Measurements from ENCODE around the gene PGBD5.

PGBD5 gene

GRCh38 chr1:230285351-230285750 is 140.8 kb downstream of the PGBD5 start:
- H3K4me2 ChIP-seq (ENCODE audit: insufficient read depth, low read length, poor library complexity, severe bottlenecking) = no peak overlapping the region
- no CpG with 5 or more reads among the region's 7 CpGs for WGBS, 2 donors (ENCODE audit: extremely low coverage in 2 of 2, insufficient read length in 2 of 2, insufficient replicate concordance in 1 of 2)
- no peak overlapping the region for H4K91ac ChIP-seq (ENCODE audit: low read depth, low read length, poor library complexity)
- H3K4me3 ChIP-seq (ENCODE audit: low read length in 2 of 2) = no peak overlapping the region
- peaks cover 0 to 9% of the 10 kb centered on the region in 2 donors for H3K36me3 ChIP-seq (replicated peaks in 1 of 2; ENCODE audit: control insufficient read depth in 2 of 2, insufficient read depth in 2 of 2, low read length in 2 of 2)
- no peak overlapping the region for H3K4ac ChIP-seq (ENCODE audit: low read length)
- H3K9ac ChIP-seq (ENCODE audit: low read depth, low read length, poor library complexity) = no peak overlapping the region
- no peaks in the 10 kb centered on the region for H3K79me1 ChIP-seq (ENCODE audit: low read depth, low read length)
- no peak overlapping the region for H2AK5ac ChIP-seq (ENCODE audit: low read depth, low read length)
- H3K4me1 ChIP-seq (ENCODE audit: control insufficient read depth in 2 of 2, insufficient read depth in 1 of 2, low read depth in 1 of 2, low read length in 2 of 2) = peaks cover 0 to 5% of the 10 kb centered on the region in 2 donors
- H3K23ac ChIP-seq (ENCODE audit: low read depth, low read length, poor library complexity) = peak overlapping the region; percentile 81
- peak overlapping the region; percentile 31 for H3K18ac ChIP-seq (ENCODE audit: low read length)
- H2AFZ ChIP-seq (ENCODE audit: low read length) = no peak overlapping the region
- H2BK12ac ChIP-seq (ENCODE audit: low read length) = no peak overlapping the region
- no peak overlapping the region for H3K14ac ChIP-seq (ENCODE audit: low read length)
- no peak overlapping the region for H3K27ac ChIP-seq (replicated peaks; ENCODE audit: low read length)
- H3K9me3 ChIP-seq (replicated peaks in 1 of 2; ENCODE audit: control insufficient read depth in 2 of 2, insufficient read depth in 1 of 2, low read depth in 1 of 2, low read length in 2 of 2) = peaks cover 0 to 2% of the 10 kb centered on the region in 2 donors
- no peak for DNase-seq (ENCODE audit: low spot score)
- no peak overlapping the region for H2BK120ac ChIP-seq (ENCODE audit: low read depth, low read length)
- no peak overlapping the region for H2BK15ac ChIP-seq (ENCODE audit: low read length)
- H4K8ac ChIP-seq (ENCODE audit: low read depth, low read length) = no peak overlapping the region
- H2BK5ac ChIP-seq (ENCODE audit: low read length) = no peak overlapping the region
- no peaks in the 10 kb centered on the region for H3K27me3 ChIP-seq (ENCODE audit: control insufficient read depth in 3 of 3, insufficient read depth in 3 of 3, low read depth in 1 of 3, low read length in 3 of 3)

- Histone ChIP-seq H3K27me3 (ENCODE audit: control insufficient read depth in 3 of 3, insufficient read depth in 3 of 3, low read depth in 1 of 3, low read length in 3 of 3) (no peaks in the 10 kb centered on the region), H2BK5ac (ENCODE audit: low read length) (no peak overlapping the region), H3K4ac (ENCODE audit: low read length) (no peak overlapping the region), H3K23ac (ENCODE audit: low read depth, low read length, poor library complexity) (no peak overlapping the region), H3K14ac (ENCODE audit: low read length) (no peak overlapping the region), H3K4me3 (ENCODE audit: low read length in 2 of 2) (no peak overlapping the region), H3K18ac (ENCODE audit: low read length) (no peak overlapping the region), H2AK5ac (ENCODE audit: low read depth, low read length) (no peak overlapping the region), H2BK120ac (ENCODE audit: low read depth, low read length) (no peak overlapping the region), H2BK12ac (ENCODE audit: low read length) (no peak overlapping the region), H2AFZ (ENCODE audit: low read length) (no peak overlapping the region), H4K91ac (ENCODE audit: low read depth, low read length, poor library complexity) (no peak overlapping the region), H3K27ac (replicated peaks; ENCODE audit: low read length) (no peak overlapping the region), H3K36me3 (replicated peaks in 1 of 2; ENCODE audit: control insufficient read depth in 2 of 2, insufficient read depth in 2 of 2, low read length in 2 of 2) (peaks cover 0 to 14% of the 10 kb centered on the region in 2 donors), H3K4me2 (ENCODE audit: insufficient read depth, low read length, poor library complexity, severe bottlenecking) (no peak overlapping the region), H2BK15ac (ENCODE audit: low read length) (no peak overlapping the region), H3K4me1 (ENCODE audit: control insufficient read depth in 2 of 2, insufficient read depth in 1 of 2, low read depth in 1 of 2, low read length in 2 of 2) (peaks cover 0 to 5% of the 10 kb centered on the region in 2 donors), H3K9me3 (replicated peaks in 1 of 2; ENCODE audit: control insufficient read depth in 2 of 2, insufficient read depth in 1 of 2, low read depth in 1 of 2, low read length in 2 of 2) (peaks cover 0 to 2% of the 10 kb centered on the region in 2 donors), H3K79me1 (ENCODE audit: low read depth, low read length) (no peaks in the 10 kb centered on the region), H4K8ac (ENCODE audit: low read depth, low read length) (no peak overlapping the region), H3K9ac (ENCODE audit: low read depth, low read length, poor library complexity) (no peak overlapping the region)
- DNase-seq (ENCODE audit: low spot score) = no peak
- no CpG with 5 or more reads among the region's 10 CpGs for WGBS, 2 donors (ENCODE audit: extremely low coverage in 2 of 2, insufficient read length in 2 of 2, insufficient replicate concordance in 1 of 2)
Measured at GRCh38 chr1:230284891-230285290, 141.2 kb downstream of the PGBD5 start.

GRCh38 chr1:230283678-230284077 is 142.5 kb downstream of the PGBD5 start:
- no peak overlapping the region for H4K91ac ChIP-seq (ENCODE audit: low read depth, low read length, poor library complexity)
- H3K9me3 ChIP-seq (replicated peaks in 1 of 2; ENCODE audit: control insufficient read depth in 2 of 2, insufficient read depth in 1 of 2, low read depth in 1 of 2, low read length in 2 of 2) = peaks cover 0 to 2% of the 10 kb centered on the region in 2 donors
- H3K4me2 ChIP-seq (ENCODE audit: insufficient read depth, low read length, poor library complexity, severe bottlenecking) = no peak overlapping the region
- no peak overlapping the region for H3K9ac ChIP-seq (ENCODE audit: low read depth, low read length, poor library complexity)
- no peak overlapping the region for H2AK5ac ChIP-seq (ENCODE audit: low read depth, low read length)
- H3K27ac ChIP-seq (replicated peaks; ENCODE audit: low read length) = no peak overlapping the region
- H2BK120ac ChIP-seq (ENCODE audit: low read depth, low read length) = no peak overlapping the region
- no peak overlapping the region for H3K4ac ChIP-seq (ENCODE audit: low read length)
- no peak overlapping the region for H2AFZ ChIP-seq (ENCODE audit: low read length)
- H3K4me1 ChIP-seq (ENCODE audit: control insufficient read depth in 2 of 2, insufficient read depth in 1 of 2, low read depth in 1 of 2, low read length in 2 of 2) = peaks cover 0 to 5% of the 10 kb centered on the region in 2 donors
- no peak overlapping the region for H2BK15ac ChIP-seq (ENCODE audit: low read length)
- no peak for DNase-seq (ENCODE audit: low spot score)
- H4K8ac ChIP-seq (ENCODE audit: low read depth, low read length) = no peak overlapping the region
- peaks cover 0 to 25% of the 10 kb centered on the region in 2 donors for H3K36me3 ChIP-seq (replicated peaks in 1 of 2; ENCODE audit: control insufficient read depth in 2 of 2, insufficient read depth in 2 of 2, low read length in 2 of 2)
- no peak overlapping the region for H2BK12ac ChIP-seq (ENCODE audit: low read length)
- no peaks in the 10 kb centered on the region for H3K79me1 ChIP-seq (ENCODE audit: low read depth, low read length)
- WGBS, 2 donors (ENCODE audit: extremely low coverage in 2 of 2, insufficient read length in 2 of 2, insufficient replicate concordance in 1 of 2) = no CpG with 5 or more reads among the region's 12 CpGs
- H3K14ac ChIP-seq (ENCODE audit: low read length) = no peak overlapping the region
- H2BK5ac ChIP-seq (ENCODE audit: low read length) = no peak overlapping the region
- H3K27me3 ChIP-seq (ENCODE audit: control insufficient read depth in 3 of 3, insufficient read depth in 3 of 3, low read depth in 1 of 3, low read length in 3 of 3) = no peaks in the 10 kb centered on the region
- no peak overlapping the region for H3K23ac ChIP-seq (ENCODE audit: low read depth, low read length, poor library complexity)
- no peak overlapping the region for H3K4me3 ChIP-seq (ENCODE audit: low read length in 2 of 2)
- H3K18ac ChIP-seq (ENCODE audit: low read length) = no peak overlapping the region

- Histone ChIP-seq H3K4ac (ENCODE audit: low read length) (no peak overlapping the region), H4K8ac (ENCODE audit: low read depth, low read length) (no peak overlapping the region), H3K36me3 (replicated peaks in 1 of 2; ENCODE audit: control insufficient read depth in 2 of 2, insufficient read depth in 2 of 2, low read length in 2 of 2) (peaks cover 0 to 28% of the 10 kb centered on the region in 2 donors), H3K79me1 (ENCODE audit: low read depth, low read length) (no peaks in the 10 kb centered on the region), H2BK12ac (ENCODE audit: low read length) (no peak overlapping the region), H3K14ac (ENCODE audit: low read length) (no peak overlapping the region), H3K23ac (ENCODE audit: low read depth, low read length, poor library complexity) (no peak overlapping the region), H3K4me1 (ENCODE audit: control insufficient read depth in 2 of 2, insufficient read depth in 1 of 2, low read depth in 1 of 2, low read length in 2 of 2) (peaks cover 10% of the 10 kb centered on the region in 2 donors), H2AFZ (ENCODE audit: low read length) (no peak overlapping the region), H3K9me3 (replicated peaks in 1 of 2; ENCODE audit: control insufficient read depth in 2 of 2, insufficient read depth in 1 of 2, low read depth in 1 of 2, low read length in 2 of 2) (peaks cover 0 to 2% of the 10 kb centered on the region in 2 donors), H3K18ac (ENCODE audit: low read length) (no peak overlapping the region), H3K27me3 (ENCODE audit: control insufficient read depth in 3 of 3, insufficient read depth in 3 of 3, low read depth in 1 of 3, low read length in 3 of 3) (no peaks in the 10 kb centered on the region), H4K91ac (ENCODE audit: low read depth, low read length, poor library complexity) (no peak overlapping the region), H2BK15ac (ENCODE audit: low read length) (no peak overlapping the region), H3K27ac (replicated peaks; ENCODE audit: low read length) (no peak overlapping the region), H3K9ac (ENCODE audit: low read depth, low read length, poor library complexity) (no peak overlapping the region), H3K4me2 (ENCODE audit: insufficient read depth, low read length, poor library complexity, severe bottlenecking) (no peak overlapping the region), H3K4me3 (ENCODE audit: low read length in 2 of 2) (no peak overlapping the region), H2BK5ac (ENCODE audit: low read length) (no peak overlapping the region), H2BK120ac (ENCODE audit: low read depth, low read length) (no peak overlapping the region), H2AK5ac (ENCODE audit: low read depth, low read length) (no peak overlapping the region)
- DNase-seq (ENCODE audit: low spot score) = no peak
- no CpG with 5 or more reads among the region's 3 CpGs for WGBS, 2 donors (ENCODE audit: extremely low coverage in 2 of 2, insufficient read length in 2 of 2, insufficient replicate concordance in 1 of 2)
Measured at GRCh38 chr1:230282157-230282556, 144.0 kb downstream of the PGBD5 start.
